Measurements from ENCODE around the gene CRY2.
"Not testable (repeated sequence)": the region's sequence is repeated elsewhere in the genome, so short reads cannot be mapped to it uniquely, and the experiment has no call there.

CRY2 gene

DNA sequence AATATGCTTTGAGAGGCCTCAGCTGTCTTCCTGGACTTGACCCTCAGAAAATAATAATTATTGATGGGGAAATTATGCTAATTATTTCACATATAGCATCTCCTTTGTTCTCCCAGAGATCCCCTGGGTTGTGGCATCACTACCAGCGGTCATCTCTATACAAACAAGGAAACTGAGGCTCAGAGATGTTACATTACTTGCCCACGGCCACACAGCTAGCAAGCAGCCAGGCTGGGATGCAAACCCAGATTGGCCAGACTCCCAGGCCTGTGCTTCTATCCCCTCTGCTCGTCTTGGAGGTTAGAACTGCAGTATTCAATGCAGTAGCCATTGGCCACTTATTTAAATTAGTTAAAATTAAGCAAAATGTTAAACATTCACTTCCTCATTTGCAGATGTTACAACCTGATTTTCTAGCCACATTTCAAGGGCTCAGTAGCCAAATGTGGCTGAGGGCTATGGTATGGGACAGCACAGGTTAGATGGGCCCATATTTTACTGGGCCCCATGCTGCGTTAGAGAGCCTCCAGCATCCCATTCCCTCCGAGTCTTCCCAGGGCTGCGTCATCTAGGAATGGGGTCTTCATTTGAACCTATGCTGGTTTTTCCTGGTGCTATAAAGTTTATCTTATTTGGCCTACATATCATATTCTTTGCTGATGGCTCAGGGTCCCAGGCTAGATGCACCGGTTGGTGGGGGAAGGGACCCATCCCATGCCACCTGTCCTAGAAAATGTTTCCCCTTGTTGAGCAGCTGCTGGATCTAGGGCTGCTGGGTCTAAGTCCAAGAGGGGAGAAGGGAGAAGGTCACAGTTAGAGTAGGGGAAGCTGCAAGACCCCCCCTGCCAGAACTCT, 40.1 kb upstream of the CRY2 start:
- H3K4me1 Mint-ChIP-seq: peaks cover 28% of the 10 kb centered on the region
- no peak overlapping the region for H3K27ac Mint-ChIP-seq
- TF ChIP-seq, protein P1, sequence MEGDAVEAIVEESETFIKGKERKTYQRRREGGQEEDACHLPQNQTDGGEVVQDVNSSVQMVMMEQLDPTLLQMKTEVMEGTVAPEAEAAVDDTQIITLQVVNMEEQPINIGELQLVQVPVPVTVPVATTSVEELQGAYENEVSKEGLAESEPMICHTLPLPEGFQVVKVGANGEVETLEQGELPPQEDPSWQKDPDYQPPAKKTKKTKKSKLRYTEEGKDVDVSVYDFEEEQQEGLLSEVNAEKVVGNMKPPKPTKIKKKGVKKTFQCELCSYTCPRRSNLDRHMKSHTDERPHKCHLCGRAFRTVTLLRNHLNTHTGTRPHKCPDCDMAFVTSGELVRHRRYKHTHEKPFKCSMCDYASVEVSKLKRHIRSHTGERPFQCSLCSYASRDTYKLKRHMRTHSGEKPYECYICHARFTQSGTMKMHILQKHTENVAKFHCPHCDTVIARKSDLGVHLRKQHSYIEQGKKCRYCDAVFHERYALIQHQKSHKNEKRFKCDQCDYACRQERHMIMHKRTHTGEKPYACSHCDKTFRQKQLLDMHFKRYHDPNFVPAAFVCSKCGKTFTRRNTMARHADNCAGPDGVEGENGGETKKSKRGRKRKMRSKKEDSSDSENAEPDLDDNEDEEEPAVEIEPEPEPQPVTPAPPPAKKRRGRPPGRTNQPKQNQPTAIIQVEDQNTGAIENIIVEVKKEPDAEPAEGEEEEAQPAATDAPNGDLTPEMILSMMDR (IDR thresholded peaks at IDR 0.05; ENCODE audit: unreplicated experiment in 3 of 3): no peak
- peak overlapping the region; percentile 97 to 99 (median 97) for H3K4me3 Mint-ChIP-seq
- H3K36me3 Mint-ChIP-seq (ENCODE audit: low read depth): peaks cover 5% of the 10 kb centered on the region
- no peaks in the 10 kb centered on the region for H3K27me3 Mint-ChIP-seq (ENCODE audit: low read depth)
- H3K9me3 Mint-ChIP-seq: no peaks in the 10 kb centered on the region

GRCh38 chr11:45807792-45808238, 39.5 kb upstream of the CRY2 start:
- H3K4me3 Mint-ChIP-seq: peak overlapping the region; percentile 97 to 99 (median 97)
- peaks cover 5% of the 10 kb centered on the region for H3K36me3 Mint-ChIP-seq (ENCODE audit: low read depth)
- TF ChIP-seq, protein P1 (IDR thresholded peaks at IDR 0.05; ENCODE audit: unreplicated experiment in 3 of 3): no peak
- no peaks in the 10 kb centered on the region for H3K27me3 Mint-ChIP-seq (ENCODE audit: low read depth)
- no peaks in the 10 kb centered on the region for H3K9me3 Mint-ChIP-seq
- H3K4me1 Mint-ChIP-seq: peaks cover 28% of the 10 kb centered on the region
- no peak overlapping the region for H3K27ac Mint-ChIP-seq

DNA sequence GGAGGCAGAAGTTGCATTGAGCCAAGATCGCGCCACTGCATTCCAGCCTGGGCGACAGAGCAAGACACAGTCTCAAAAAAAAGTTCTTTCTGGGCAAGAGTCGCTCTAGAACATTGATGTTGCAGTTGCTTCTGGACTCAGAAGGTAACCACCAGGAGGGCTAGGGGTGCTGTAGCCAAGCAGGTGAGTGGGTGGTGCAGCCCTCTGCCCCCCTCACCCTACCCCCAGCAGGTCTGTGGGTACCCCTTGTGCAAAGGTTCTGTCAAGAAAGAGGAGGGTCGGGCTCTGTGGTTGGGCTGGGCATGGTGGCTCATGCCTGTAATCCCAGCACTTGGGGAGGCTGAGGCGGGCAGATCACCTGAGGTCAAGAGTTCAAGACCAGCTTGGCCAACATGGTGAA, 38.8 kb upstream of the CRY2 start:
- H3K36me3 Mint-ChIP-seq (ENCODE audit: low read depth); H3K27ac Mint-ChIP-seq; H3K27me3 Mint-ChIP-seq (ENCODE audit: low read depth); H3K4me3 Mint-ChIP-seq; H3K9me3 Mint-ChIP-seq: not testable (repeated sequence)
- peaks cover 28% of the 10 kb centered on the region for H3K4me1 Mint-ChIP-seq

DNA sequence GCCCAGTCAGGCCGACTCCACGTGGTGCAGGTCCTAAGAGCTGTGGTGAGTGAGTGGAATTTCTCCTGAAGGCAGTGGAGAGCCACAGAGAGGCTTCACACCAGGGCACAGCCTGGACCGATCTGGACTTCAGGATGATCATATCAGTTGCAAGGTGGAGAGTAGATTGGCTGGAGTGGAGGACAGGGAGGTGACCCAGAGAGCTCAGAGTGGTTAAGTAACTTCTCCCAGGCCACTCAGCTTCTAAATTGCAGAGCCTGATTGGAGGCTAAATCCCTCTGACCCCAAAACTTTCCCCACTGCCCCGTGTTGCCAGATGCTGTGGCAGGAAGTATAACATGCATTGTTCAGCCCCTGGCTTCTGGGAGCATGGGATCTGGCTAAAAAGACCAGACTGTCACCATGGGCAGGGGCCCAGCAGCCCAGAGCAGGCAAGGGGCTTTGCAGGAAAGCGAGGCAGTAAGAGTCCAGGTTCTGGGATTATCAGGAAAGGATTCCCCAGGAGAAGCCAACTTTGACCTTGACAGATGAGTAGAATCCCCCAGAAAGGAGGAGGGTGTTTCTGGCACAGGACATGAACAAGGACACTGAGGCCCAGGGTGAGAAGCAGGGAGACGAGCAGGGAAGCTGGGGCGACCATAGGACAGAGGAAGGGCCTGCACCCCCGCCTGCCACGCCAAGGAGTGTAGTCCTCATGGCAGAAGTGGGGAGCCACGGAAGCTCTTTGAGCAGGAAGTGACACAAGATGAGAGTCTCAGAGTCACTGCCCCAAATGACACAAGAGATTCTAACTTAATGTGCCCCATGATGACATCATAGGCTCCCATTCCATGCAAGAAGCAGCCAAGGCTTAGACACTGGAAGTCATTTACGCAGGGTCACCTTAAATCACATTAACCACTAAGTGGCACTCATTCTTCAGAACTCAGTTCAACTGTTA, 37.5 kb upstream of the CRY2 start:
- peaks cover 28% of the 10 kb centered on the region for H3K4me1 Mint-ChIP-seq
- H3K27me3 Mint-ChIP-seq (ENCODE audit: low read depth): no peaks in the 10 kb centered on the region
- TF ChIP-seq, protein P1 (IDR thresholded peaks at IDR 0.05; ENCODE audit: unreplicated experiment in 3 of 3): no peak
- H3K9me3 Mint-ChIP-seq: no peaks in the 10 kb centered on the region
- no peak overlapping the region for H3K27ac Mint-ChIP-seq
- H3K4me3 Mint-ChIP-seq: no peak overlapping the region
- H3K36me3 Mint-ChIP-seq (ENCODE audit: low read depth): peaks cover 5% of the 10 kb centered on the region

- peaks cover 29% of the 10 kb centered on the region for H3K4me1 Mint-ChIP-seq
- H3K27ac Mint-ChIP-seq: no peak overlapping the region
- TF ChIP-seq, protein P1 (IDR thresholded peaks at IDR 0.05; ENCODE audit: unreplicated experiment in 3 of 3): no peak
- H3K27me3 Mint-ChIP-seq (ENCODE audit: low read depth): no peaks in the 10 kb centered on the region
- H3K9me3 Mint-ChIP-seq: no peaks in the 10 kb centered on the region
- H3K4me3 Mint-ChIP-seq: no peak overlapping the region
- H3K36me3 Mint-ChIP-seq (ENCODE audit: low read depth): peaks cover 5% of the 10 kb centered on the region
Observed at GRCh38 chr11:45810431-45811108, 36.7 kb upstream of the CRY2 start.

DNA sequence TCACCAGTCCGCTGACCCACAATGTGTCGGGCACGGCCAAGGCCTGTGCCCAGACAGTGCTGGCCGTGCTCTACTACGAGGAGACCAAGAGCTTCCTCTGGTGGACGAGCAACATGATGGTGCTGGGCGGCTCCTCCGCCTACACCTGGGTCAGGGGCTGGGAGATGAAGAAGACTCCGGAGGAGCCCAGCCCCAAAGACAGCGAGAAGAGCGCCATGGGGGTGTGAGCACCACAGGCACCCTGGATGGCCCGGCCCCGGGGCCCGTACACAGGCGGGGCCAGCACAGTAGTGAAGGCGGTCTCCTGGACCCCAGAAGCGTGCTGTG, 36.2 kb upstream of the CRY2 start:
- H3K27me3 Mint-ChIP-seq (ENCODE audit: low read depth): no peaks in the 10 kb centered on the region
- peaks cover 5% of the 10 kb centered on the region for H3K36me3 Mint-ChIP-seq (ENCODE audit: low read depth)
- TF ChIP-seq, protein P1 (IDR thresholded peaks at IDR 0.05; ENCODE audit: unreplicated experiment in 3 of 3): no peak
- peaks cover 29% of the 10 kb centered on the region for H3K4me1 Mint-ChIP-seq
- H3K9me3 Mint-ChIP-seq: no peaks in the 10 kb centered on the region
- H3K27ac Mint-ChIP-seq: no peak overlapping the region
- H3K4me3 Mint-ChIP-seq: no peak overlapping the region

Measured in nephron (organoid).